Endothelial cell of umbilical vein (primary cell): Measurements from ENCODE around the gene RP2. TPM values are rescaled to one million over a fixed set of nuclear protein-coding genes. Genes with fewer than 3 reads are reported as not detected.

ENCODE experiments used
- BruUV-seq: library from RNA; stranded (reverse); fragments of 400-500 nt; replicated peaks from 2 replicates; lab custom pipeline; 2021; lab: Mats Ljungman, UMichigan
- CTCF ChIA-PET: fragments of 300-600, 350-600 bp; sonication (Branson Sonifier 250); formaldehyde crosslinking; loops from one replicate; lab custom pipeline; 2021; ENCODE audit warnings: antibody characterized with exemption, inconsistent platforms; lab: Charles Lee
- POLR2A ChIA-PET: fragments of 300-600, 350-600 bp; sonication (Branson Sonifier 250); formaldehyde crosslinking; loops from one replicate; lab custom pipeline; 2021; ENCODE audit warnings: antibody characterized with exemption, inconsistent platforms; lab: Charles Lee
- DNase-seq: peaks from one replicate; pipeline ENCODE4 v3.0.0-alpha.2; 2011; ENCODE audit warnings: low read depth, low spot score
- FAIRE-seq: peaks from 2 replicates; lab custom pipeline; 2011; peaks lifted over from hg19 to GRCh38; lab: Jason Lieb, UNC
- H2AFZ ChIP-seq: 2 replicates; pipeline ENCODE4 v1.6.0; 2012; ENCODE audit warnings: low read depth, low read length, control low read depth, inconsistent platforms
- H3K27ac ChIP-seq: 2 replicates; pipeline ENCODE4 v1.5.1; 2011; ENCODE audit warnings: low read depth, mild to moderate bottlenecking, control low read depth, low read length, moderate library complexity; ENCODE audit not compliant: insufficient read depth
- H3K27me3 ChIP-seq, 2 experiments: 2 replicates each; pipeline versions ENCODE4 v1.6.0 to v1.6.1; 2011; ENCODE audit warnings: low read length in 2 of 2, mixed read lengths in 1 of 2; ENCODE audit not compliant: control insufficient read depth in 2 of 2, insufficient read depth in 2 of 2
- H3K36me3 ChIP-seq, 2 experiments: 2 replicates in 1 of 2; 3 replicates in 1 of 2; pipeline ENCODE4 v1.5.1; 2011; ENCODE audit warnings: low read length in 2 of 2, mild to moderate bottlenecking in 1 of 2, moderate library complexity in 1 of 2; ENCODE audit not compliant: control insufficient read depth in 2 of 2, insufficient read depth in 2 of 2; ENCODE audit errors: extremely low read depth in 1 of 2
- H3K4me1 ChIP-seq: 3 replicates; pipeline ENCODE4 v1.5.1; 2011; ENCODE audit warnings: mild to moderate bottlenecking, low read length; ENCODE audit not compliant: control insufficient read depth, insufficient read depth; ENCODE audit errors: extremely low read depth
- H3K4me2 ChIP-seq: 2 replicates; pipeline ENCODE4 v1.6.1; 2011; ENCODE audit warnings: low read length, control low read depth, mixed read lengths; ENCODE audit not compliant: insufficient read depth
- H3K4me3 ChIP-seq, 3 experiments: fragments of 200-600 bp in 1 of 3; sonication (generic), shearing (Covaris generic) in 1 of 3; replicated peaks in 1 of 3; 2 replicates each; pipeline ENCODE4 v1.5.1; 2011 to 2016; ENCODE audit warnings: control low read depth in 3 of 3, low read length in 3 of 3, mild to moderate bottlenecking in 2 of 3, inconsistent platforms in 1 of 3, low read depth in 1 of 3, moderate library complexity in 1 of 3; ENCODE audit not compliant: insufficient read depth in 1 of 3
- H3K79me2 ChIP-seq: 2 replicates; pipeline ENCODE4 v1.6.0; 2012; ENCODE audit warnings: low read length, inconsistent platforms; ENCODE audit not compliant: control insufficient read depth, insufficient read depth
- H3K9ac ChIP-seq: replicated peaks from 2 replicates; pipeline ENCODE3; 2011; ENCODE audit warnings: low read length, control low read depth; ENCODE audit not compliant: insufficient read depth; ENCODE audit errors: extremely low read depth
- H3K9me1 ChIP-seq: replicated peaks from 3 replicates; pipeline ENCODE4 v1.6.0; 2011; ENCODE audit warnings: mild to moderate bottlenecking, low read length; ENCODE audit not compliant: control insufficient read depth, insufficient read depth; ENCODE audit errors: extremely low read depth
- H3K9me3 ChIP-seq: replicated peaks from 2 replicates; pipeline ENCODE4 v1.5.1; 2012; ENCODE audit warnings: low read length, inconsistent platforms; ENCODE audit not compliant: control insufficient read depth, insufficient read depth
- H4K20me1 ChIP-seq: replicated peaks from 2 replicates; pipeline ENCODE3; 2011; ENCODE audit warnings: mild to moderate bottlenecking, low read length; ENCODE audit not compliant: control insufficient read depth, insufficient read depth; ENCODE audit errors: extremely low read depth
- EZH2 ChIP-seq: IDR thresholded peaks from 2 replicates; pipeline ENCODE4 v1.6.1; 2012; ENCODE audit warnings: borderline replicate concordance, low read depth, mild to moderate bottlenecking, moderate library complexity, low read length, inconsistent platforms; ENCODE audit not compliant: severe bottlenecking
- FOS ChIP-seq: IDR thresholded peaks from 2 replicates; pipeline ENCODE4 v1.6.1; 2011; ENCODE audit warnings: mild to moderate bottlenecking, low read length, moderate library complexity, borderline replicate concordance; ENCODE audit not compliant: insufficient read depth
- GATA2 ChIP-seq: IDR thresholded peaks from 2 replicates; pipeline ENCODE4 v1.7.0; 2011; ENCODE audit warnings: low read depth, mild to moderate bottlenecking, moderate library complexity, mixed read lengths, low read length; ENCODE audit not compliant: insufficient read length, insufficient read depth
- JUN ChIP-seq: IDR thresholded peaks from 2 replicates; pipeline ENCODE4 v1.6.1; 2011; ENCODE audit warnings: borderline replicate concordance, low read depth; ENCODE audit not compliant: insufficient read length, insufficient read depth
- MYC ChIP-seq: IDR thresholded peaks from one replicate; pipeline ENCODE4 v1.6.1; 2011; ENCODE audit warnings: mild to moderate bottlenecking, low read depth, low read length
- POLR2A ChIP-seq: IDR thresholded peaks from 2 replicates; pipeline ENCODE4 v1.6.1; 2012; ENCODE audit warnings: low read depth, mild to moderate bottlenecking, control low read depth, low read length
- POLR2AphosphoS5 ChIP-seq: IDR thresholded peaks from 2 replicates; pipeline ENCODE4 v1.6.1; 2012; ENCODE audit warnings: low read depth, mild to moderate bottlenecking, control low read depth, low read length, moderate library complexity; ENCODE audit not compliant: insufficient read depth
- dilution Hi-C: fragments of 300-500 bp; cut with MboI; formaldehyde crosslinking; loops from one replicate; pipeline ENCODE4 v1.15.0; 2019; ENCODE audit warnings: low sequenced_read_pairs; ENCODE audit not compliant: extremely low pct_ligation_motif_present
- intact Hi-C: fragments of 100-400 bp; cut with micrococcal nuclease; formaldehyde crosslinking; loops from one replicate; pipeline ENCODE4 v1.10.0; 2022
- polyA plus RNA-seq, 4 experiments: library from polyadenylated mRNA; depleted of rRNA in 3 of 4; stranded (reverse) in 3 of 4; unstranded in 1 of 4; fragments of >200 nt; gene quantifications; 2 replicates each; pipeline versions ENCODE4 v1.2.1 to v1.2.3, GENCODE V29; 2011 to 2012; ENCODE audit warnings: missing spikeins in 1 of 4
- total RNA-seq: library from RNA; stranded (reverse); gene quantifications from 2 replicates; pipeline ENCODE4 v1.2.3, GENCODE V29; 2021
- TF ChIP-seq, protein P1 (sequence below): IDR thresholded peaks from 2 replicates; pipeline ENCODE4 v1.6.1; 2011; ENCODE audit not compliant: insufficient read depth, insufficient read length
- TF ChIP-seq, protein P2 (sequence below), 2 donors: IDR thresholded peaks; 1 replicate in 1 of 2; 2 replicates in 1 of 2; pipeline ENCODE4 v1.5.1; 2011; ENCODE audit warnings: low read length in 2 of 2, mild to moderate bottlenecking in 2 of 2, moderate library complexity in 2 of 2, control low read depth in 1 of 2, inconsistent platforms in 1 of 2, low read depth in 1 of 2; ENCODE audit not compliant: insufficient read depth in 1 of 2; ENCODE audit errors: extremely low read depth in 1 of 2

RP2 gene
- total and polyA plus RNA-seq, 2 donors (not counting 3 experiments of a cell fraction or from before 2014, with no cell fraction given) = 7.4 to 20.5 TPM

DNA sequence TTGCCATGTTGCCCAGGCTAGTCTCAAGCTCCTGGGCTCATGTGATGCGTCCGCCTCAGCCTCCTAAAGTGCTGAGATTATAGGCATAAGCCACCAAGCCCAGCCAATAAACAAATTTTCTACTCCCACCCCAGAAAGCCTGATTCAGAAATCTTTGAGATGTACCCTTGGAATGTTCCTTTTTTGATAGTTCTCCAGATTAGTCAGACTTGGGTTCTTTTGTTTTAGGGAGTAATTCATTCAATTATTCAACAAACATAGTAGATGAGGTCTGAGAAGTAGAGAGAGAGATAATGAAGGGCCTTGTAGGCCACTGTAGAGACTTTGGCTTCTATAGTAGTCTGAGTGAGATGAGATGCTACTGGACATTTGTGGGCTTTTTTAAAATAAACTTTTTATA, 27.8 kb downstream of the RP2 start:
- no peak for FAIRE-seq

DNA sequence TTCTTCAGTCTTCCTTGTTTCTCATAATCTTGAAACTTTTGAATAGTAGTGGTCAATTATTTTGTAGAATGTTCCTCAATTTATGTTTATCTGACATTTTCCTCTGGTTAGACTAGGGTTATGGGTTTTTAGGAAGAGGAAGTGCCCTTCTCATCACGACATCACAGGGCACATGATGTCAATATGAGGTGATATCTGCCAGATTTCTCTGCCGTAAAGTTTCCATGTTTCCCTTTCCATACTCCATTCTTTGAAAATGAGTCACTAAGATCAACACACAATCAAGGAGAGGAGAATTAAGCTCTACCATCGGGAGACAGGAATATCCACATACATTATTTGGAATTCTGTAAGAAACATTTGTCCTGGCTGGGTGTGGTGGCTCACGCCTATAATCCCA, 28.4 kb downstream of the RP2 start:
- H3K36me3 ChIP-seq = no peaks in the 10 kb centered on the region
- H3K79me2 ChIP-seq = no peaks in the 10 kb centered on the region
- POLR2A ChIA-PET = no interaction called here
- H3K27ac ChIP-seq = peak overlapping the region; percentile 57
- FAIRE-seq (peak; percentile 56), DNase-seq (peak; percentile 78)
- peak; percentile 46 for TF ChIP-seq FOS
- TF ChIP-seq, protein P1, sequence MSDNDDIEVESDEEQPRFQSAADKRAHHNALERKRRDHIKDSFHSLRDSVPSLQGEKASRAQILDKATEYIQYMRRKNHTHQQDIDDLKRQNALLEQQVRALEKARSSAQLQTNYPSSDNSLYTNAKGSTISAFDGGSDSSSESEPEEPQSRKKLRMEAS = no peak
- no peak for TF ChIP-seq EZH2
- TF ChIP-seq GATA2 = no peak
- peak; percentile 59 for TF ChIP-seq JUN
- TF ChIP-seq MYC = no peak
- TF ChIP-seq, protein P2, sequence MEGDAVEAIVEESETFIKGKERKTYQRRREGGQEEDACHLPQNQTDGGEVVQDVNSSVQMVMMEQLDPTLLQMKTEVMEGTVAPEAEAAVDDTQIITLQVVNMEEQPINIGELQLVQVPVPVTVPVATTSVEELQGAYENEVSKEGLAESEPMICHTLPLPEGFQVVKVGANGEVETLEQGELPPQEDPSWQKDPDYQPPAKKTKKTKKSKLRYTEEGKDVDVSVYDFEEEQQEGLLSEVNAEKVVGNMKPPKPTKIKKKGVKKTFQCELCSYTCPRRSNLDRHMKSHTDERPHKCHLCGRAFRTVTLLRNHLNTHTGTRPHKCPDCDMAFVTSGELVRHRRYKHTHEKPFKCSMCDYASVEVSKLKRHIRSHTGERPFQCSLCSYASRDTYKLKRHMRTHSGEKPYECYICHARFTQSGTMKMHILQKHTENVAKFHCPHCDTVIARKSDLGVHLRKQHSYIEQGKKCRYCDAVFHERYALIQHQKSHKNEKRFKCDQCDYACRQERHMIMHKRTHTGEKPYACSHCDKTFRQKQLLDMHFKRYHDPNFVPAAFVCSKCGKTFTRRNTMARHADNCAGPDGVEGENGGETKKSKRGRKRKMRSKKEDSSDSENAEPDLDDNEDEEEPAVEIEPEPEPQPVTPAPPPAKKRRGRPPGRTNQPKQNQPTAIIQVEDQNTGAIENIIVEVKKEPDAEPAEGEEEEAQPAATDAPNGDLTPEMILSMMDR (IDR thresholded peaks at IDR 0.05; ENCODE audit: extremely low read depth in 1 of 2, insufficient read depth in 1 of 2, low read depth in 1 of 2, low read length in 2 of 2) = no peak
- TF ChIP-seq POLR2AphosphoS5 = no peak
- no peak for TF ChIP-seq POLR2A
- peaks cover 6% of the 10 kb centered on the region for H3K4me1 ChIP-seq
- dilution Hi-C loops (no loop called here), intact Hi-C loops (loop anchor here (1.0 kb wide), 1 partner anchor 8 kb away; no protein-coding TSS in a partner anchor)
- H3K4me3 ChIP-seq = no peak overlapping the region
- no peak overlapping the region for H2AFZ ChIP-seq
- CTCF ChIA-PET = interaction anchor here (1.0 kb wide), 2 partner anchors 9 to 48 kb away, joined by 3 read pairs; no protein-coding TSS in a partner anchor
- H3K4me2 ChIP-seq = peak overlapping the region; percentile 47
- no TSS peak for BruUV-seq
- H4K20me1 ChIP-seq = no peaks in the 10 kb centered on the region
- no peaks in the 10 kb centered on the region for H3K27me3 ChIP-seq
- no peaks in the 10 kb centered on the region for H3K9me1 ChIP-seq
- H3K9me3 ChIP-seq = no peaks in the 10 kb centered on the region
- no peak overlapping the region for H3K9ac ChIP-seq

More for the DNA sequence above, 27.8 kb downstream of the RP2 start:
- H3K36me3 ChIP-seq = no peaks in the 10 kb centered on the region
- dilution Hi-C loops (no loop called here), intact Hi-C loops (loop anchor here (1.0 kb wide), 1 partner anchor 9 kb away; no protein-coding TSS in a partner anchor)
- no peaks in the 10 kb centered on the region for H3K27me3 ChIP-seq
- no peak for DNase-seq
- H4K20me1 ChIP-seq = no peaks in the 10 kb centered on the region
- no peak overlapping the region for H2AFZ ChIP-seq
- H3K9ac ChIP-seq = no peak overlapping the region
- BruUV-seq = no TSS peak
- H3K9me1 ChIP-seq = no peaks in the 10 kb centered on the region
- ChIA-PET CTCF (no interaction called here), POLR2A (no interaction called here)
- H3K4me2 ChIP-seq = no peak overlapping the region
- peaks cover 6% of the 10 kb centered on the region for H3K4me1 ChIP-seq
- no peaks in the 10 kb centered on the region for H3K79me2 ChIP-seq
- peak overlapping the region; percentile 57 for H3K27ac ChIP-seq
- TF ChIP-seq EZH2 = no peak
- no peak for TF ChIP-seq MYC
- no peak overlapping the region for H3K4me3 ChIP-seq
- no peaks in the 10 kb centered on the region for H3K9me3 ChIP-seq
